H1 (cell line): ENCODE data around the gene INTU. TPM values are rescaled to one million over a fixed set of nuclear protein-coding genes. Genes with fewer than 3 reads are reported as not detected.

Experiments used
- NRF1 ChIP-seq: IDR thresholded peaks from 2 replicates; pipeline ENCODE4 v1.6.1; 2011; ENCODE audit warnings: mild to moderate bottlenecking, low read depth, low read length, improper control_type of control experiment
- SP2 ChIP-seq: IDR thresholded peaks from 2 replicates; pipeline ENCODE4 v1.6.1; 2012; ENCODE audit warnings: mild to moderate bottlenecking, low read length, inconsistent platforms
- polyA plus RNA-seq, 7 experiments: library from polyadenylated mRNA; depleted of rRNA in 3 of 7; stranded (reverse) in 5 of 7; unstranded in 2 of 7; fragments of >200 nt in 5 of 7; fragments of 200-250 nt in 2 of 7; gene quantifications; 1 replicate in 5 of 7; 2 replicates in 1 of 7; 4 replicates in 1 of 7; pipeline versions ENCODE4 v1.2.1 to v1.2.3, GENCODE V29; 2011 to 2013; ENCODE audit warnings: missing spikeins in 2 of 7, mixed read lengths in 2 of 7
- total RNA-seq: library from RNA; stranded (reverse); fragmentation: NEBNext Ultra II Directional; extraction: Animal tissue kit (Norgen Biotek cat#: 25700); gene quantifications from 2 replicates; pipeline ENCODE4 v1.2.1, GENCODE V29; 2021
- TF ChIP-seq, protein P1 (sequence below): fragments of 300-600 bp; sonication (generic); IDR thresholded peaks from 2 replicates; pipeline ENCODE4 v1.7.1; 2012; ENCODE audit warnings: low read length, moderate library complexity, mild to moderate bottlenecking, inconsistent platforms; ENCODE audit not compliant: insufficient replicate concordance

INTU gene
- total and polyA plus RNA-seq, 2 of the 8 experiments (the other 6 are each of a cell fraction or from before 2014, with no cell fraction given): 6.0 to 15.1 TPM

DNA sequence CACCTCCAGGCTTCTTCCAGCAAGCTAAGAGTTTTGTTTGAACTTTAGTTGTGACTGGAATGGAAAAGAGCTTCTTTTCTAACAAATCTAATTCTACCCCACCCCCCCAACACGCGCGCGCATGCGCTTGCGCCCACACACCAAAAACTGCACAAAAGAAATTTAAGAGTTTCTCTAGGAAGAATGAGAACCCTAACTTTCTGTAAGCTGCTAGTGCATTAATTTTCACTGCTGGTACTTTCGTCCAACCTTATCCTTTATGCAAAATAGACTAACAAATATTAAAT is 9.0 kb upstream of the INTU start (continued):
- TF ChIP-seq, protein P1, sequence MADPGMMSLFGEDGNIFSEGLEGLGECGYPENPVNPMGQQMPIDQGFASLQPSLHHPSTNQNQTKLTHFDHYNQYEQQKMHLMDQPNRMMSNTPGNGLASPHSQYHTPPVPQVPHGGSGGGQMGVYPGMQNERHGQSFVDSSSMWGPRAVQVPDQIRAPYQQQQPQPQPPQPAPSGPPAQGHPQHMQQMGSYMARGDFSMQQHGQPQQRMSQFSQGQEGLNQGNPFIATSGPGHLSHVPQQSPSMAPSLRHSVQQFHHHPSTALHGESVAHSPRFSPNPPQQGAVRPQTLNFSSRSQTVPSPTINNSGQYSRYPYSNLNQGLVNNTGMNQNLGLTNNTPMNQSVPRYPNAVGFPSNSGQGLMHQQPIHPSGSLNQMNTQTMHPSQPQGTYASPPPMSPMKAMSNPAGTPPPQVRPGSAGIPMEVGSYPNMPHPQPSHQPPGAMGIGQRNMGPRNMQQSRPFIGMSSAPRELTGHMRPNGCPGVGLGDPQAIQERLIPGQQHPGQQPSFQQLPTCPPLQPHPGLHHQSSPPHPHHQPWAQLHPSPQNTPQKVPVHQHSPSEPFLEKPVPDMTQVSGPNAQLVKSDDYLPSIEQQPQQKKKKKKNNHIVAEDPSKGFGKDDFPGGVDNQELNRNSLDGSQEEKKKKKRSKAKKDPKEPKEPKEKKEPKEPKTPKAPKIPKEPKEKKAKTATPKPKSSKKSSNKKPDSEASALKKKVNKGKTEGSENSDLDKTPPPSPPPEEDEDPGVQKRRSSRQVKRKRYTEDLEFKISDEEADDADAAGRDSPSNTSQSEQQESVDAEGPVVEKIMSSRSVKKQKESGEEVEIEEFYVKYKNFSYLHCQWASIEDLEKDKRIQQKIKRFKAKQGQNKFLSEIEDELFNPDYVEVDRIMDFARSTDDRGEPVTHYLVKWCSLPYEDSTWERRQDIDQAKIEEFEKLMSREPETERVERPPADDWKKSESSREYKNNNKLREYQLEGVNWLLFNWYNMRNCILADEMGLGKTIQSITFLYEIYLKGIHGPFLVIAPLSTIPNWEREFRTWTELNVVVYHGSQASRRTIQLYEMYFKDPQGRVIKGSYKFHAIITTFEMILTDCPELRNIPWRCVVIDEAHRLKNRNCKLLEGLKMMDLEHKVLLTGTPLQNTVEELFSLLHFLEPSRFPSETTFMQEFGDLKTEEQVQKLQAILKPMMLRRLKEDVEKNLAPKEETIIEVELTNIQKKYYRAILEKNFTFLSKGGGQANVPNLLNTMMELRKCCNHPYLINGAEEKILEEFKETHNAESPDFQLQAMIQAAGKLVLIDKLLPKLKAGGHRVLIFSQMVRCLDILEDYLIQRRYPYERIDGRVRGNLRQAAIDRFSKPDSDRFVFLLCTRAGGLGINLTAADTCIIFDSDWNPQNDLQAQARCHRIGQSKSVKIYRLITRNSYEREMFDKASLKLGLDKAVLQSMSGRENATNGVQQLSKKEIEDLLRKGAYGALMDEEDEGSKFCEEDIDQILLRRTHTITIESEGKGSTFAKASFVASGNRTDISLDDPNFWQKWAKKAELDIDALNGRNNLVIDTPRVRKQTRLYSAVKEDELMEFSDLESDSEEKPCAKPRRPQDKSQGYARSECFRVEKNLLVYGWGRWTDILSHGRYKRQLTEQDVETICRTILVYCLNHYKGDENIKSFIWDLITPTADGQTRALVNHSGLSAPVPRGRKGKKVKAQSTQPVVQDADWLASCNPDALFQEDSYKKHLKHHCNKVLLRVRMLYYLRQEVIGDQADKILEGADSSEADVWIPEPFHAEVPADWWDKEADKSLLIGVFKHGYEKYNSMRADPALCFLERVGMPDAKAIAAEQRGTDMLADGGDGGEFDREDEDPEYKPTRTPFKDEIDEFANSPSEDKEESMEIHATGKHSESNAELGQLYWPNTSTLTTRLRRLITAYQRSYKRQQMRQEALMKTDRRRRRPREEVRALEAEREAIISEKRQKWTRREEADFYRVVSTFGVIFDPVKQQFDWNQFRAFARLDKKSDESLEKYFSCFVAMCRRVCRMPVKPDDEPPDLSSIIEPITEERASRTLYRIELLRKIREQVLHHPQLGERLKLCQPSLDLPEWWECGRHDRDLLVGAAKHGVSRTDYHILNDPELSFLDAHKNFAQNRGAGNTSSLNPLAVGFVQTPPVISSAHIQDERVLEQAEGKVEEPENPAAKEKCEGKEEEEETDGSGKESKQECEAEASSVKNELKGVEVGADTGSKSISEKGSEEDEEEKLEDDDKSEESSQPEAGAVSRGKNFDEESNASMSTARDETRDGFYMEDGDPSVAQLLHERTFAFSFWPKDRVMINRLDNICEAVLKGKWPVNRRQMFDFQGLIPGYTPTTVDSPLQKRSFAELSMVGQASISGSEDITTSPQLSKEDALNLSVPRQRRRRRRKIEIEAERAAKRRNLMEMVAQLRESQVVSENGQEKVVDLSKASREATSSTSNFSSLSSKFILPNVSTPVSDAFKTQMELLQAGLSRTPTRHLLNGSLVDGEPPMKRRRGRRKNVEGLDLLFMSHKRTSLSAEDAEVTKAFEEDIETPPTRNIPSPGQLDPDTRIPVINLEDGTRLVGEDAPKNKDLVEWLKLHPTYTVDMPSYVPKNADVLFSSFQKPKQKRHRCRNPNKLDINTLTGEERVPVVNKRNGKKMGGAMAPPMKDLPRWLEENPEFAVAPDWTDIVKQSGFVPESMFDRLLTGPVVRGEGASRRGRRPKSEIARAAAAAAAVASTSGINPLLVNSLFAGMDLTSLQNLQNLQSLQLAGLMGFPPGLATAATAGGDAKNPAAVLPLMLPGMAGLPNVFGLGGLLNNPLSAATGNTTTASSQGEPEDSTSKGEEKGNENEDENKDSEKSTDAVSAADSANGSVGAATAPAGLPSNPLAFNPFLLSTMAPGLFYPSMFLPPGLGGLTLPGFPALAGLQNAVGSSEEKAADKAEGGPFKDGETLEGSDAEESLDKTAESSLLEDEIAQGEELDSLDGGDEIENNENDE: no peak
- TF ChIP-seq SP2: no peak
- peak; percentile 56 for TF ChIP-seq NRF1
